CD4-positive, alpha-beta T cell treated with Interferon alpha-2 for 1 hour (primary cell): ENCODE results near the gene TPRX2.
"Not testable (repeated sequence)": the region's sequence is repeated elsewhere in the genome, so short reads cannot be mapped to it uniquely, and the experiment has no call there.

Source experiments
- DNase-seq, 2 donors: peaks; one replicate each; pipeline ENCODE4 v3.0.0-alpha.2; 2020 to 2022

Gene TPRX2, protein sequence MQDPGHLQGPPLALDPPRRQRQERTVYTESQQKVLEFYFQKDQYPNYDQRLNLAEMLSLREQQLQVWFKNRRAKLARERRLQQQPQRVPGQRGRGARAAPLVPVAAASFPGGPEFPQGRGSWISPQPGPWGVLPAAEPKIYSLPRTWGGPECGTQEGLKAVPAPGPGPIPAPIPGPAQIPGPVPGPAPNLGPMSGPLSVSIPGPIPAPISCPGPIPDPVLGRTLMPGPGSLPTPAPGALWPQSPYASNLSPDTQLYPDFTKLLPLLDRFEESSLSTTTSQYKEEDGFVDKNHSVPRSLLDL

DNA sequence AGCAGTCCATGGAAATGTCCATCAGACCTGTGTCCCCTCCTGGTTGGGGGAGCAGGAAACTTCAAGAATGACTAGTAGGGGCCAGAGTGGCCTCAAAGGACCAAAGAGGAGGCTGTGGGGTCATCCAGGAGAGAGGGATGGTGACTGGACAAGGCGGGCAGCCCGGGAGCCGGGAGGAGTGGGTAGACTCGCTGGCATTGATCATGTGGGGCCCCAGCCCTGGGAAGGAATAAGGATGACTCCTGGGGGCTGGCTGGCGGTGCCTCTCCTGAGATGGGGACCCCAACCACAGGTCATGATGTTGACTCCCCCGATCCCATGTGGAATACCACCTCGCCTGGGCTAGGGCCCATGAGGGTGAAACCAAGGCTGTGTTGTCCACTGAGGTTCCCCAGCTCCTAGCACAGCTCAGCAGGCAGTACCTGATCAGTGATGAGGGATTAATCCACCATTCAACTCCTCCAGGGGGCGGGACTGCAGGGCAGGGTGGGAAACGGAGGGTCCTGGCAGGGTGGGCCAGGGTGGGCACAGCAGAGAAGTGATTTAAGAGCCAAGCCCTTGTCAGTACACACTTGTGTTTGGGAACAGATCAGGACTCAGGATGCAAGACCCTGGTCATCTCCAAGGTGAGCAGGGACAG, at the start of gene TPRX2:
TPRX2 (plus strand) TSS at position 590 of the 640 bp plus-strand sequence; CDS start at position 602, 12 bp downstream.
- not testable (repeated sequence) for DNase-seq

DNA sequence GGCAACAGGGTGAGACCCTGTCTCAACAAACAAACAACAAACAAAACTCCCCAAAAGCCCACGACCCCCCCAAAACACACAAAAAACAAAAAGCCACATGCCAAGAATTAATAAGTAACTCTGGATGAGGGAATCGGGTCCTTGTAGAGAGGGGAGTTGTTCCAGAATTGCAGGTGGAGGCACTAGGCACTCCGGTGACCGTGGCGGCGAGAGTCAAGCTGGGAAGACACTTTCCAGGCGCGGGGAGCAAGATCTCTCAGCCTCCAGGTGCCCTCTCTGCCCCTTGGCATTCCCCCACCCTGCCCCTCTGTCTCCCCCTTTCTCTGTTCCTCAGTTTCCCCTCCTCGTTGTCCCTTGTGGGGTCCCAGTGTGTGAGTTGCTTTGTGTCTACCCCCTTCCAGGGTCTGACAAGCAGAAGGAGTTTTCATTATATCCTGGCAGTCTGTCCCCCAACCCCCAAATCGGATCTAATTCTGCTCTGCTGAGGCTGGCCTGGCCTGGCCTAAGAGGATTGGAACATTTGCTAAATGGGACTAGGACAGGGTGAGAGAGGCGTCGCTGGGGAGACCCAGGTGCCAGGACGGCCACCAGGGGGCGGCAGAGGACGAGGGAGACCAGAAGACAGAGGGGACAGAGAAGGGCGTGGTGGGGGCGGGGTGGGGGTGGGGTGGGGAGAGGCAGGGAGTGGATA, 45.6 kb upstream of the TPRX2 start:
- peak; percentile 52 to 71 for DNase-seq

DNA sequence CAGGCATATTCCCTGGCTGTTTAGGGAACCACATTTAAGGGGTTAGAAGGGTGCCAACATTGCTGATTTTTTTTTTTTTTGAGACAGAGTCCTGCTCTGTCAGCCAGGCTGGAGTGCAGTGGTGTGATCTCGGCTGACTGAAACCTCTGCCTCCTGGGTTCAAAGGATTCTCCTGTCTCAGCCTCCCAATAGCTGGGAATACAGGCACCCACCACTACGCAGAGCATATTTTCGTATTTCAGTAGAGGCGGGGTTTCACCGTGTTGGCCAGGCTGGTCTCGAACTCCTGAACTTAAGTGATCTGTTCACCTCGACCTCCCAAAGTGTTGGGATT, 45.1 kb upstream of the TPRX2 start:
- DNase-seq = no peak

DNA sequence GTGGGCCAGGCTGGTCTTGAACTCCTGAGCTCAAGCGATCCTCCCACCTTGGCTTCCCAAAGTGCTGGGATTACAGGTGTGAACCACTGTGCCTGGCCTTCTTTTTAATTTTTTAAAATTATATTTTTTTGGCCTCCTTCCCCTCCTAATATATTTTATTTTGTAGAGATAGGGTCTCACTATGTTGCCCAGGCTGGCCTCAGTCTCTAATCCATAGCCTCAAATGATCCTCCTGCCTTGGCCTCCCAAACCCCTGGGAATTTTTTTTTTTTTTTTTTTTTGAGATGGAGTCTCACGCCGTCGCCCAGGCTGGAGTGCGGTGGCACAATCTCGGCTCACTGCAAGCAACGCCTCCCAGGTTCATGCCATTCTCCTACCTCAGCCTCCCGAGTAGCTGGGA, 42.8 kb upstream of the TPRX2 start:
- not testable (repeated sequence) for DNase-seq

DNA sequence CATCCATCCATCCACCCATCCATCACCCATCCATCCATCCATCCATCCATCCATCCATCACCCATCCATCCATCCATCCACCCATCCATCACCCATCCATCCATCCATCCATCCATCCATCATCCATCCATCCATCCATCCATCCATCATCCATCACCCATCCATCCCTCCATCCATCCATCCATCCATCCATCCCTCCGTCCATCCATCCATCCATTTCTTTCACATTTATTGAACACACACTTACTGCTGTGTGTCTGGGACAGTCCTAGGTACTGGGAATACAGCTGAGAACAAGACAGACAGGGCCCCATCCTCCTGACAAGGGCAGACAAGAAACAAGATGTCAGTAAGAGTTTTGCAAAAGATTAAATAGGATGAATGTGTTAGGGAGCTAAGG, 40.8 kb upstream of the TPRX2 start:
- not testable (repeated sequence) for DNase-seq

DNA sequence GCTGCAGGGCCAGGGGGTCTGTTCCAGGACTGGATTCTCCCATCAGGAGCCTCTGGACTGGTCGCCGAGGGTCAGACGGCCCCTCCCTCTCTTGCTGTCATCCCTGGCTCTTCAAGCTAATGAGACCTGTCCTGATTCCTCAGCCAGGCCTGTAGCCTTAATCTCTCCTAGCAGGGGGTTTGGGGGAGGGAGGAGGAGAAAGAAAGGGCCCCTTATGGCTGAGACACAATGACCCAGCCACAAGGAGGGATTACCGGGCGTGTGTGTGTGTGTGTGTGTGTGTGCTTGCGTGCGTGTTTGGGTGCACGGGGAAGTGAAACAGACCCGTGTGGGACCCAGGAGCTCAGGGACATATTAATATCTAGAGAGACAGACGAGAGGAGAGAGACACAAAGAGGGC, 39.2 kb upstream of the TPRX2 start:
- DNase-seq = no peak

DNA sequence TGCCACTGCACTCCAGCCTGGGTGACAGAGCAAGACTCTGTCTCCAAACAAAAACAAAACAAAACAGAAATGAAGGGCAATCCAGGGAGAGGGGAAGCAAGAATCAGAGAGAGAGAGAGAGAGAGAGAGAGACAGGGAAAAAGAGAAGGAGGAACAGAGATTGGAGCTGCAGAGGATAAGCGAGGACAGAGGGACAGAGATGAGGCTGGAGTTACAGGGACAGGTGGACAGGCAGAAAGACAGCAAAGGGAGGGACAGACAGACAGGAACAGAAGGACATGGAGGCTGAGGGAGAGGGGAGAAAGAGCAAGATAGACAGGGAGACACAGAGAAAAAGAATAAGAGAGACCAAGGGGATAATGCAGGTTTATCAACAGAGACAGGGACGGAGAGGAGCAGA, 38.6 kb upstream of the TPRX2 start:
- no peak for DNase-seq

DNA sequence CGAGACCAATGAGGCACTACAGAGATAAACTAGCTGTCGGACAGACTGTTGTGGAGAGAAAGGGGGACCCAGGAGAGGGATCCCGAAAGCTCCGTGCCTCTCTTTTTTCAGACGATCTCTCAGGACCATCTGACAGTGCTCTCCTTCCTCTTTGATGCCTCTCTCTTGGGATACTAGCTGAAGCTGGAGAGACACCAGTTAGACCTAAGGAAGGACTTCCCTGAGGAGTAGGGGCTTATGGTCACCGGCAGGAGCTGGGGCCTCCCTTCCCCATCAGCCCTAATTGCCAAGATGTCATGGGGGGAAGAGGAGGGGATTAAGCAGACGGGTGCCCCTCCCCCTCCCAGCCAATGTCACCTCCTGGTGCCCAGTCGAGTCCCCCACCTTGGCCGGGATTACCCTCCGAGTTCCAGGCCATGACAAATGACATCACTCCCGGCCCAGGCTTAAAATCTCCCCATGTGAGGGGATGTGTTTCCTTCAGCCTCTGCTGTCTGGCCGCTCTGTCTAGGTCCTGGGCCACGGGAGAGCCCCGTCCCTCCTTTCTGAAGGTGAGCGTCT, 37.5 kb upstream of the TPRX2 start, which contains the start of gene CRX:
CRX (plus strand) TSS at position 478 of the 561 bp plus-strand sequence. CDS start 12,507 bp downstream, outside the sequence.
- no peak for DNase-seq

DNA sequence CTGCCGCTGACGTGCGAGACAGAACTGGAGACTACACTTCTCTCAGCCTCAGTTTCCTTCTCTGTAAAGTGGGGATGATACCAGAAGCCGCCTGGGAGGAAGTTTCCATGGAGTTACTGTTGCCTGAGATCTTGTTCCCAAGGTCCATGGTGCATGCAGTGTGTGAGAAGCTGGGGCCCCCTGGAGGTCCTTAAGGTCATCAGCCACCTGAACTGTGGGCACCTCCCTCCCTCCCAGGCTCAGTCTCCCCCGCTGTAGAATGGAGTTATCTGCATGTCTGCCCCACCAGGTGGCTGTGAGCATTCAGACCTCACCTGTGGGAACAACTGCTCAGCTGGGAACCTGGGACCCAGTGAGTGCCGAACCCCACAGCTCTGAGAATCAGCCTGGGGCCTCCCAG, 34.6 kb upstream of the TPRX2 start:
- no peak for DNase-seq

DNA sequence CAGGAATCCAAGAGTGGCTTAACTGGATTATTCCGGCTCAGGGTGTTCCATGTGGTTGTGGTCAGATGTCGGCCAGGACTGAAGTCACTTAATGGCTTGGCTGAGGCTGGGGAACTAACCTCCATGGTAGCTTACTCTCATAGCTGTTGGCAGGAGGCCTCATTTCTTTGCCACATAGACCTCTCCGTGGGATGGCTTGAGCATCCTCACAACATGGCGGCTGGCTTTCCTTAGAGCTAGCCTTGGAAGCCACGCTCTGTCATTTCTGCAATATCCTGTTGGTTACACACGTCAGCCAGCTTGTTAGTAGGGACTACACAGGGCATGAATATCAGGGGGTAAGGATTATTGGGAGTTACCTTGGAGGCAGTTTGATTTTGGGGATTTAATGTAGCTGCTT, 32.2 kb upstream of the TPRX2 start:
- no peak for DNase-seq

DNA sequence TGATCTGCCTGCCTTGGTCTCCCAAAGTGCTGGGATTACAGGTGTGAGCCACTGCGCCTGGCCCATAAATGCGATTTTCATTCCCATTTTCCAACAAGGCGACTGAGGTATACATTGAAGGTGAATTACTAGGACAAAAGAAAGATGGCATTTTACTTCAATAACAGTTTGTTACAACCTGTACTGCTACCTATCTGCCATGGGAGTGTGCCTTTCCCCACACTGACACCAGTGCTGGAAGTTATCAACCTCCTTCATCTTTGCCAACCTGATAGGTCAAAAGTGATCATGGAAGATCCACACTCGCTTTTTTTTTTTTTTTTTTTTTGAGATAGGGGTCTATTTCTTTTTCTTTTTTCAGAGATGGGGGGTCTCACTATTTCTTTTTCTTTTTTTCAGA, 26.3 kb upstream of the TPRX2 start:
- DNase-seq = no peak

DNA sequence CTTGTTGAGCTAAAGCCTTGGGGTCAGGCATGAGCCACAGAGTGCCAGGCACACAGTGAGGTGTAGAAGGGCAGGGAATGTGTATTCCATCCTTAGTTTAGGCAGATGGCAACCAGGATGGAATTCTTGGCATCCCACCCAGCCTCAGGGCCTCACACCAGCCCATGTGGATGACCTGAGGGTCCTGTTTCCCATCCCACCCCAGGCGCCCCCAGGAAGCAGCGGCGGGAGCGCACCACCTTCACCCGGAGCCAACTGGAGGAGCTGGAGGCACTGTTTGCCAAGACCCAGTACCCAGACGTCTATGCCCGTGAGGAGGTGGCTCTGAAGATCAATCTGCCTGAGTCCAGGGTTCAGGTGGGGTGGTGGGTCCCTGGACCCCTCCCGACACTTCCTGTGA, 23.0 kb upstream of the TPRX2 start:
- DNase-seq = no peak

DNA sequence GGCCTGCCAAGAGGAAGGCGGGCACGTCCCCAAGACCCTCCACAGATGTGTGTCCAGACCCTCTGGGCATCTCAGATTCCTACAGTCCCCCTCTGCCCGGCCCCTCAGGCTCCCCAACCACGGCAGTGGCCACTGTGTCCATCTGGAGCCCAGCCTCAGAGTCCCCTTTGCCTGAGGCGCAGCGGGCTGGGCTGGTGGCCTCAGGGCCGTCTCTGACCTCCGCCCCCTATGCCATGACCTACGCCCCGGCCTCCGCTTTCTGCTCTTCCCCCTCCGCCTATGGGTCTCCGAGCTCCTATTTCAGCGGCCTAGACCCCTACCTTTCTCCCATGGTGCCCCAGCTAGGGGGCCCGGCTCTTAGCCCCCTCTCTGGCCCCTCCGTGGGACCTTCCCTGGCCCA, 19.6 kb upstream of the TPRX2 start:
- DNase-seq = no peak

DNA sequence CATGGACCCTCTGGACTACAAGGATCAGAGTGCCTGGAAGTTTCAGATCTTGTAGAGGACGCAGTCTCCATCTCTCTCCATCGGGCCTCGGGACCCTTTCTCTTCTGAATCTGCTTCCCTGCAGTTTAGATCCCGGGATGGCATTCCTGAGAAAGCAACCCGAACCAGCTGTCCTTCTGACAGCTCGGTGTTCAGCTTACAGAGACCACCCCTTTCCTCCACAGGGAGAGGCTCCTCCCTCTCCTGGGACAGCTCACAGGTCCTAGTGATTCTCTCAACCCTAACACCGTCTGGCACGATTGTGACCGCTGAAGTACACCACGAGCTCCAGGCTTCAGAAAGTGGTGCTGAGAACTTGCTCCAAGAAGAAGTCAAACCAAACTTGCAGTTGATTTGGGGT, 19.1 kb upstream of the TPRX2 start:
- no peak for DNase-seq

DNA sequence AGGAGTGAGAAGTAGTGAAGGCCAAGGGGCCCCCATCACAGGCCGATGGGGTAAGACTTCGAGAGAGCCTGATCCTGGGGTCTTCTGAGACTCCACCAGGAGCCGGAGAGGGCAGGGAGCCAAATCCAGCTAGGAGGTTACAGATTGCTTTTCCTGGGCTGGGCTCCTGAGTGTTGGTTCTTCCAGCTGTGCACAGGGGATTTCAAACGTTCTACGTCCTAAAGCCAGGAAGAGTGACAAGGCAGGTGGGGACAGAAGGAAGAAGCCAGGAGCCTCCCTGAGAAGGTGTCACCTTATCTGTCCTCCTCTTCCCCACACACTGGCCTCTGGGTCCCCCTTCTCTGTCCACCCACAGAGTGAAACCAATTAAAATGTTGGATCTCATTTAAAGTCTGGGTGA, 16.1 kb upstream of the TPRX2 start:
- DNase-seq = no peak

DNA sequence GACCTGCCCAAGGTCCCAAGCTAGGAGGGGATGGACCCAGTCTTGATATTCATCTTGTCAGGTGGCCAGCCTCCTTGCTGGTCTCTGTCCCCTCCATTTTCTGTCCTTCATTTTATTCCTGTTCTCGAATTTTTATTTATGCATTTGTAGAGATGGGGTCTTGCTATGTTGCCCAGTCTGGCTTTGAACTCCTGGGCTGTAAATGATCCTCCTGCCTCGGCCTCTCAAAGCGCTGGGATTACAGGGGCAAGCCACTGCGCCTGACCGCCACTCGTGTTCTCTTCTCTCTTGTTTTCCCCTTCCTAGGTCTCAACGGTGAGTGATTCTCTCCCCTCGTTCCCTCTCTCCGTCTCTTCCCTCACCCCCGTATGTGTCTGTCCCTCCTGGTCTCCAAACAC, 10.6 kb upstream of the TPRX2 start:
- no peak for DNase-seq

DNA sequence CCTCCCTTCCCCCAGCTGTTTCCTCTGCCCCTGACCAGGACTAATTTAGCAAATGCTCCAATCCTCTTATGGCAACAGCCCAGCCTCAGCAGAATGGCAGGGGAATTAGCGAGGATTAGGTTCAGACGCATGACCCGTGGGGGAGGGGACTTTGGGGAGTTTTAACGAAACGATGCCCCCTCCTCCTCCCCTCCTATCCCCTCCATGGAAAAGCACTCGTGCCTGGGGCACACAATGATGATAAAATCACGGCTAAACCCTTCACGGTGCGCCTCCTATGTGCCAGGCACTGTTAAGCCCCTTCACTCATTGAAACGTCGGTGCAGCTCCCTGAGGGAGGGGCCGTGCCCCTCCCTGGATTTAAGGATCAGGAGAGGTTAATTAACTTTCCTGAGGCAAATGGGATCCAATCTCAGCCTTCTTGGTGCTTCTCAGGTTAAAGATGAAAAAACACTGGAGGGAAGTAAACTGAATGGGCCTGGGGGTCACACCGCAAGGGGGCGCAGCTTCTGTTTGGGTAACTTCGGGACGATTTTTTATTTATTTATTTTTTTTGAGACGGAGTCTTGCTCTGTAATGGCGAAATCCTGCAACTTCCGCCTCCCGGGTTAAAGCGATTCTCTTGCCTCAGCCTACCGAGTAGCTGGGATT, 10.1 kb upstream of the TPRX2 start:
- DNase-seq = peak in 1 of 2 donors; percentile 20

DNA sequence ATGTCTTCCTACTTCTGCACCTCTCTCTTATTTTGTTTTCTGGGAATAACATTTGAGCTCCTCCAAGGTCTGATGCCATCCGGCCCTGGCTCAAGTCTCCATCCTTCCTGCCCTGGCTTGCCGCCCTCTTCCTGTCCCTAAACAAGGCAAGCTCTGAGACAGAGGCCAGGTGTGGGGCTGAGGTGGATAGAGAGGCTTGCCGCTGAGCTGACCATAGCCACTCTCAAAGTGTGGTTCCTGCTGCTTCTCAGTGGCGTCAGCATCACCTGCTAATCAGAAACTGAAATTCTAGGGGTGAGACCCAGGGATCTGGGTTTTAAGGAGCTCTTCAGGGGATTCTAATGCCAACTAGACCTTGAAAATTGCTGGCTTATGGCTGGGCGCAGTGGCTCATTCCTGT, 6.0 kb upstream of the TPRX2 start:
- DNase-seq = no peak

DNA sequence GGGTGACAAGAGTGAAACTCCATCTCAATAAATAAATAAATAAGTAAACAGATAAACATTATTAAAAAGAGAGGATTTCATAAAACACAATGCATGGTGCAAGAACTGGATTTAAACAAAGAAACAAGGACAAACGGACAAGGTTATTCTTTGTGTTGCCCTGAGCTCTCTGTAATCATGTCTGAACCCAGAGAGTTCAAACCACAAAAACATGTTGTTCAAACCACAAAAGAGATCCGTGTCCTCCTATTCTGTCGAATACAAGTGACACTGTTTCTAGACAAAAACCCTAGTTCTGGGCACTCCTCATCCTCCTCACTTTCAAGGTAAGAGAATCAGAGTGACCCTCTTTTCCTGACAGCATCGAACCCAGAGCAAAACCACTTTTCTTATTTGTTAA, 4.6 kb upstream of the TPRX2 start:
- no peak for DNase-seq

DNA sequence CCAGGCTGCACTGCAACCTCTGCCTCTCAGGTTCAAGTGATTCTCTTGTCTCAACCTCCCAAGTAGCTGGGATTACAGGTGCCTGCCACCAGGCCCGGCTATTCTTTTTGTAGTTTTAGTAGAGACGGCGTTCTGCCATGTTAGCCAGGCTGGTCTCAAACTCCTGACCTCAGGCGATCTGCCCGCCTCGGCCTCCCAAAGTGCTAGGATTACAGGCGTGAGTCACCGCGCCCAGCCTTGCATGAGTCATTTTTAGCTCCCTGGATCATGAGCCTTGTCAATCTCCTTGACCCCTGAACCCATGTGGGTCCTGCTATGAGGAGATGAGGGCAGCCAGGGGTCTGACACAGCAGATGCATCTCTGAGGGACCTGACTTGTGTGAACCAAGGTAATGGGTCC, 804 bp upstream of the TPRX2 start:
- DNase-seq = not testable (repeated sequence)

DNA sequence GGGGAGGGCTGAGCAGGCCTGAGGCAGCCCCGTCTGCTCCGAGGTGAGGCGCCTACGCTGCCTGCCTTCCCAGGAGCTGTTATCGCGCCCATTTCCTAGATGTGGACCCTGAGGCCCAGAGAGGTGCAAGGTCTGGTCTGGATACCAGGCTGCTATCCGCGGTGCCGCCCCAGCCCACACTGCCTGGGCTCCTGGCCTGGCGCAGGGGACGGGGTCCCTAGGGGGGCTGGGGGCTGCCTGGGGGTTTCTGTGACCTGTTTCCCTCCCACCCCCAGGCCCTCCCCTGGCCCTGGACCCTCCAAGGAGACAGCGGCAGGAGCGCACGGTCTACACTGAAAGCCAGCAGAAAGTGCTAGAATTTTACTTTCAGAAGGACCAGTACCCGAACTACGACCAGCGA, 803 bp downstream of the TPRX2 start:
- not testable (repeated sequence) for DNase-seq

DNA sequence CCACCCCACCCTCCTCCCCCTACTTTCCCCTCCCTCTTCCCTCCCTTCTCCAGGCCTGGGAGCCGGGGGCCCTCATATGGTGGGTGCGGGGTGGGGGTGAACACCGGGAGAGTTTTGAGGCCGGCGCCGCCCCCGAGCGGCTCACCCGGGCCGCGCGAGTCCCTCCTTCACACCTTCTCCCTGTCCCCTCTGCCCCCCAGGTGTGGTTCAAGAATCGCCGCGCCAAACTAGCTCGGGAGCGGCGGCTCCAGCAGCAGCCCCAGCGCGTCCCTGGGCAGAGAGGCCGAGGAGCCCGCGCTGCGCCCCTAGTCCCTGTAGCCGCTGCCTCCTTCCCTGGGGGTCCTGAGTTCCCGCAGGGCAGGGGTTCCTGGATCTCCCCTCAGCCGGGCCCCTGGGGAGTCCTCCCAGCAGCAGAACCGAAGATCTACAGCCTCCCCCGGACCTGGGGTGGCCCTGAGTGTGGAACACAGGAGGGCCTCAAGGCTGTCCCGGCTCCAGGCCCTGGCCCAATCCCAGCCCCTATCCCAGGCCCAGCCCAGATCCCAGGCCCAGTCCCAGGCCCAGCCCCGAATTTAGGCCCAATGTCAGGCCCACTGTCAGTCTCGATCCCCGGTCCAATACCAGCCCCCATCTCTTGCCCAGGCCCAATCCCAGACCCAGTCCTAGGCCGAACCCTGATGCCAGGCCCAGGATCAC, 1.7 kb downstream of the TPRX2 start:
- no peak for DNase-seq

DNA sequence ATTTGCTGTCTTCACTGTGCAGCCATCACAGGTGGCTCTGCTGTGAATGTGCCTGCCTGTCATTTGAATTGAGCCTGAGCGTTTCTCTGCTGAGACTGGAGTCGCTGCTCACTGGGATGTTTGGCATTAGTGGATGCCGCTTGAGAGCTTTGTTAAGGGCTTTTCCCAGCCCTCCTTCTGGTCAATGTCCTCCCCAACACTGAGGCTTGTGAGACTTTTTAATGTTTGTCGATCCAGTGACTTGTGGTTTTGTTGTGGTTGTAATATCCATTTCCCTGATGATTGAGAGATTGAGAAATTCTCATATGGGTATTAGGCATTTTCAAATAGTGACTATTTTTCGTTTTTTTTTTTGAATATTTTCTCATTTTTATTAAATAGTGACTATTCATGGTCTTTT, 2.6 kb downstream of the TPRX2 start:
- DNase-seq = no peak
